GM04503 (cell line): ENCODE data around the gene SCAMP5.

Source experiments
- DNase-seq: peaks from one replicate; pipeline ENCODE4 v3.0.0-alpha.2; 2012; ENCODE audit warnings: low read depth

SCAMP5 gene

DNA sequence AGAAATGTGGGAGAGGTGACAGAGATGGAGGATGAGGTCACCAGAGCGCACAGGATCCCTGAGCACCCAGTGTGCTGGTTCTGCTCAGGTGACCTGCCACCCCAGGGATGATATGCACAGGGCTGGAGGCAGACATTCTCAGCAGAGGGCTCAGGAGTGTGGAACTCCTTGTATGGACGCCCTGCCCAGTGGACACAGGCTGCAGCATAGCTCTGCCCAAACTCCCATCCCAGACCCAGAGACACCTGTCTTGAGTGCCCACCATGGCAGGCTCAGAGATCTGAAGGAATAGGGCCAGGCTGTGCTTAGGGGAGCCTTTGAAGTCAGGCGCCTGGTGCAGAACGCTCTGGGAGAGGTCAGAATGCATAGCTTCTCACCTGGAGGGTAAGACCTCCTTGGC, 75.3 kb downstream of the SCAMP5 start:
- no peak for DNase-seq
